ENCODE data around the gene SLC37A1.

DNA sequence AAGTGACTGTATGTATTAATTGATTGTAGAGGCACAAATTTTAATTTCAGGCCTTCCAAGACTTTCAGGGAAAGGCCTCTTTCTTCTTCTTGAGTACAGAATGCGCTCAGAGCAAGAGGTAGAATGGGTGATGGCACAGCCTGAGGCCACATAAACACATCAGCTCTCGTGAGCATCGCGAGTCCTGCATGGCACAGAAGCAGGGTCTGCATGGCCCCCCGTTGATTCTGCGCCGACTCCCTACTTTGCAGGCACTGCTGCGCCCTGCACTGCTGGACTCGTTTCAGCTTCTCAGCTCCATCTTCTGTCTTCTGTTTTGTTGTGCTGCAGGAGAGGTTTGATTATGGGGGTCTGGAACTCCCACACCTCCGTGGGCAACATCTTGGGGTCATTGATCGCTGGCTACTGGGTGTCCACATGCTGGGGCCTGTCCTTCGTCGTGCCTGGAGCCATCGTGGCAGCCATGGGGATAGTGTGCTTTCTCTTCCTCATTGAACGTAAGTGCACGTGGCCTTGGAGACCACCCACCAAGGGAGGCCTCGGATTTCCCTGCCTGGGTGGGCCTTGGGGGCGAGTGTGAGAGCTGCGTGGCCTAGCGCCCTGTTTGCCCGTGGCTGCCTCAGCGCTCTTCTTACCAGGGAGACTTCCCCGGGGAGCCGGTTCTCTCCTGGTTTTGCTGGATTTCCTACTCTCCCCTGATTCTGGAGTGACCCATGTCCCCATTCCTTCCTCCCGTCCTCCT, 29.6 kb downstream of the SLC37A1 start:
- TF ChIP-seq POLR2A (IDR thresholded peaks at IDR 0.05; ENCODE audit: low read length) (no peak), GATA1 (IDR thresholded peaks at IDR 0.05; ENCODE audit: low read depth, low read length) (no peak)

Measured in erythroblast (primary cell).